WTC11 (cell line): Measurements from ENCODE around the gene CPT2.

ENCODE experiments used
- CBFB ChIP-seq: sonication (generic); formaldehyde crosslinking; IDR thresholded peaks from 2 replicates; pipeline ENCODE4 v1.8.1; 2022; ENCODE audit warnings: mild to moderate bottlenecking, low read depth, missing genetic modification reagents
- CREM ChIP-seq: sonication (generic); formaldehyde crosslinking; IDR thresholded peaks from 2 replicates; pipeline ENCODE4 v1.8.1; 2022; ENCODE audit warnings: mild to moderate bottlenecking, missing genetic modification reagents, moderate library complexity
- CTCF ChIP-seq: fragments of 200-600 bp; IDR thresholded peaks from 2 replicates; pipeline ENCODE4 v1.8.0; 2022; ENCODE audit warnings: antibody characterized with exemption
- ELF4 ChIP-seq: sonication (generic); formaldehyde crosslinking; IDR thresholded peaks from 2 replicates; pipeline ENCODE4 v1.8.1; 2022; ENCODE audit warnings: low read depth, mild to moderate bottlenecking, moderate library complexity, missing genetic modification reagents
- ESRRA ChIP-seq: sonication (generic); formaldehyde crosslinking; IDR thresholded peaks from 2 replicates; pipeline ENCODE4 v1.8.1; 2022; ENCODE audit warnings: mild to moderate bottlenecking, missing genetic modification reagents, borderline replicate concordance
- FOXK1 ChIP-seq: sonication (generic); formaldehyde crosslinking; IDR thresholded peaks from 2 replicates; pipeline ENCODE4 v1.8.0; 2022; ENCODE audit warnings: mild to moderate bottlenecking, moderate library complexity, missing genetic modification reagents
- HMGXB4 ChIP-seq: sonication (generic); formaldehyde crosslinking; IDR thresholded peaks from 2 replicates; pipeline ENCODE4 v1.8.1; 2023; ENCODE audit warnings: mild to moderate bottlenecking, moderate library complexity, missing genetic modification reagents
- KAT7 ChIP-seq: sonication (generic); formaldehyde crosslinking; IDR thresholded peaks from 2 replicates; pipeline ENCODE4 v1.8.1; 2023; ENCODE audit warnings: missing genetic modification reagents, mild to moderate bottlenecking, borderline replicate concordance
- MYBL2 ChIP-seq: sonication (generic); formaldehyde crosslinking; IDR thresholded peaks from 2 replicates; pipeline ENCODE4 v1.8.1; 2023; ENCODE audit warnings: mild to moderate bottlenecking, moderate library complexity, missing genetic modification reagents
- NFYB ChIP-seq: sonication (generic); formaldehyde crosslinking; conservative IDR thresholded peaks from 2 replicates; pipeline ENCODE4 v1.8.0; 2022; ENCODE audit warnings: low read depth, missing genetic modification reagents

DNA sequence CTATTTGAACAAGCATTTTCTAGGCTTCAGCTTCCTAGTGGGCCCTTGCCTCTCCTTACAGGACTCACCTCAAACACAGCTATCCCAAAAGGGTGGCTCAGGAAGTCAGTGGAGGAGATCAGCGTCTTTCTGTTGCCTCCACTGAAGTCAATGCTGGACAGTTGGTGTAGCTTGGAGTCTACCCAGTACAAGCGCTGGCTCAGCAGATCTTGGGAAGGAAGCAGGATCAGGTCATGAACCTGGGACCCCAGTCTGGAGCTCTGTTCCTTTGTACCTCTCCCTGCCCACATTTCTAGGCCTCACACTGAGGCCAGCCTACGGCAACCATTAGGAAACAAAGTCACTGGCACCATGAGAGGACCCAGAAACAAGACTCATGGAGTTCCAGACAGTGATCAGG is 65.4 kb downstream of the CPT2 start:
- TF ChIP-seq ESRRA (CRISPR knock-in tag), result no peak
- no peak for TF ChIP-seq CTCF
- TF ChIP-seq HMGXB4, result no peak
- TF ChIP-seq CREM (CRISPR knock-in tag), result no peak
- TF ChIP-seq ELF4 (CRISPR knock-in tag), result no peak
- no peak for TF ChIP-seq CBFB (CRISPR knock-in tag)
- no peak for TF ChIP-seq FOXK1
- TF ChIP-seq MYBL2 (CRISPR knock-in tag), result no peak
- no peak for TF ChIP-seq NFYB (CRISPR knock-in tag)
- TF ChIP-seq KAT7 (CRISPR knock-in tag), result no peak
